Suprapubic skin (tissue), 4 donors: ENCODE results near the gene CPT2. TPM values are rescaled to one million over a fixed set of nuclear protein-coding genes. Genes with fewer than 3 reads are reported as not detected.

Source experiments
- DNase-seq, 2 donors: peaks; one replicate each; pipeline ENCODE4 v3.0.0-alpha.2; 2019; ENCODE audit warnings: low spot score in 2 of 2
- H3K27ac ChIP-seq: fragments of 200-600 bp; sonication (generic); one replicate; pipeline ENCODE4 v1.5.1; 2019
- H3K27me3 ChIP-seq: fragments of 200-600 bp; sonication (generic); one replicate; pipeline ENCODE4 v1.5.1; 2019
- H3K36me3 ChIP-seq: fragments of 200-600 bp; sonication (generic); one replicate; pipeline ENCODE4 v1.5.1; 2019
- H3K4me1 ChIP-seq: fragments of 200-600 bp; sonication (generic); one replicate; pipeline ENCODE4 v1.5.1; 2019
- H3K4me3 ChIP-seq: fragments of 200-600 bp; sonication (generic); one replicate; pipeline ENCODE4 v1.5.1; 2019; ENCODE audit warnings: mild to moderate bottlenecking
- H3K9me3 ChIP-seq: fragments of 200-600 bp; sonication (generic); one replicate; pipeline ENCODE4 v1.5.1; 2019
- CTCF ChIP-seq, 2 donors: fragments of 200-600 bp in 1 of 2; fragments of 450-650 bp in 1 of 2; sonication (generic) in 1 of 2; IDR thresholded peaks; one replicate each; pipeline ENCODE4 v1.5.1; 2016 to 2019; ENCODE audit warnings: antibody characterized with exemption in 2 of 2, mild to moderate bottlenecking in 1 of 2, moderate library complexity in 1 of 2
- EP300 ChIP-seq: sonication (generic); formaldehyde crosslinking; IDR thresholded peaks from one replicate; pipeline ENCODE4 v1.6.1; 2017; ENCODE audit warnings: antibody characterized with exemption
- POLR2A ChIP-seq, 2 donors: fragments of 450-650 bp; IDR thresholded peaks; one replicate each; pipeline ENCODE4 v1.6.1; 2017; ENCODE audit warnings: antibody characterized with exemption in 2 of 2, mild to moderate bottlenecking in 2 of 2, moderate library complexity in 2 of 2
- POLR2AphosphoS5 ChIP-seq, 3 donors: sonication (generic); formaldehyde crosslinking; IDR thresholded peaks; one replicate each; pipeline ENCODE4 v1.6.1; 2017; ENCODE audit warnings: antibody characterized with exemption in 3 of 3
- WGBS: methylation state at CpG from one replicate; pipeline ENCODE4 v1.1.5; 2018; 5-methylcytosine and 5-hydroxymethylcytosine counted together
- total RNA-seq, 4 donors: library from RNA; depleted of rRNA; stranded (reverse); fragments of >200 nt; gene quantifications; one replicate each; pipeline ENCODE4 v1.1.0, GENCODE V29; 2016

Gene CPT2
- total RNA-seq = 10 to 100 TPM; 26.1 to 30.4 (median 29.5) TPM

- DNase-seq = peak; percentile 95 to 97
- H3K27ac ChIP-seq = peak within 1 kb of the TSS; percentile 99
- TF ChIP-seq POLR2AphosphoS5 (IDR thresholded peaks at IDR 0.05) (peak; percentile 38 to 93 (median 73)), EP300 (no peak), POLR2A (IDR thresholded peaks at IDR 0.05) (peak; percentile 94 to 96)
- no peaks in the 10 kb centered on the region for H3K9me3 ChIP-seq
- H3K4me1 ChIP-seq = peaks cover 53% of the 10 kb centered on the region
- H3K27me3 ChIP-seq = no peaks in the 10 kb centered on the region
- H3K36me3 ChIP-seq = peaks cover 10% of the 10 kb centered on the region
- WGBS = 1% methylated on average over 34 of the region's 57 CpGs
- H3K4me3 ChIP-seq = peak within 1 kb of the TSS; percentile 100
These were observed at the start of gene CPT2 for GRCh38 chr1:53196485-53197290. TSS of gene CPT2 (plus strand) at chr1:53196824. CDS start at chr1:53196944, 120 bp downstream.

GRCh38 chr1:53147174-53147573 is 49.5 kb upstream of the CPT2 start:
- 62% methylated on average over 4 of the region's 4 CpGs for WGBS
- H3K9me3 ChIP-seq = no peaks in the 10 kb centered on the region
- no peaks in the 10 kb centered on the region for H3K27me3 ChIP-seq
- no peak for TF ChIP-seq CTCF (IDR thresholded peaks at IDR 0.05)
- TF ChIP-seq POLR2A (IDR thresholded peaks at IDR 0.05) = no peak
- no peak for TF ChIP-seq EP300
- no peak for TF ChIP-seq POLR2AphosphoS5 (IDR thresholded peaks at IDR 0.05)
- H3K4me1 ChIP-seq = no peaks in the 10 kb centered on the region
- H3K4me3 ChIP-seq = no peak overlapping the region
- DNase-seq = no peak
- no peaks in the 10 kb centered on the region for H3K36me3 ChIP-seq
- H3K27ac ChIP-seq = peak overlapping the region; percentile 52

GRCh38 chr1:53148123-53148522 is 48.5 kb upstream of the CPT2 start:
- H3K27ac ChIP-seq = no peak overlapping the region
- whole genome bisulfite sequencing = 85% methylated on average over 3 of the region's 3 CpGs
- H3K9me3 ChIP-seq = no peaks in the 10 kb centered on the region
- no peaks in the 10 kb centered on the region for H3K36me3 ChIP-seq
- no peaks in the 10 kb centered on the region for H3K27me3 ChIP-seq
- H3K4me1 ChIP-seq = no peaks in the 10 kb centered on the region
- TF ChIP-seq CTCF (IDR thresholded peaks at IDR 0.05) (no peak), EP300 (no peak), POLR2AphosphoS5 (IDR thresholded peaks at IDR 0.05) (no peak), POLR2A (IDR thresholded peaks at IDR 0.05) (no peak)
- H3K4me3 ChIP-seq = no peak overlapping the region
- no peak for DNase-seq

GRCh38 chr1:53153752-53154151 is 42.9 kb upstream of the CPT2 start:
- Histone ChIP-seq H3K36me3 (no peaks in the 10 kb centered on the region), H3K27me3 (no peaks in the 10 kb centered on the region), H3K4me1 (no peaks in the 10 kb centered on the region), H3K27ac (no peak overlapping the region), H3K4me3 (no peak overlapping the region), H3K9me3 (no peaks in the 10 kb centered on the region)
- no peak for DNase-seq
- no peak for TF ChIP-seq POLR2A (IDR thresholded peaks at IDR 0.05)
- no peak for TF ChIP-seq POLR2AphosphoS5 (IDR thresholded peaks at IDR 0.05)
- TF ChIP-seq CTCF (IDR thresholded peaks at IDR 0.05) = no peak
- no peak for TF ChIP-seq EP300
- whole genome bisulfite sequencing = 70% methylated on average over 3 of the region's 3 CpGs

- Histone ChIP-seq H3K4me3 (no peak overlapping the region), H3K27me3 (no peaks in the 10 kb centered on the region), H3K27ac (no peak overlapping the region), H3K9me3 (no peaks in the 10 kb centered on the region), H3K4me1 (no peaks in the 10 kb centered on the region), H3K36me3 (no peaks in the 10 kb centered on the region)
- TF ChIP-seq POLR2A (IDR thresholded peaks at IDR 0.05) (no peak), EP300 (no peak)
- 86% methylated on average over 8 of the region's 8 CpGs for WGBS
- no peak for DNase-seq
These were observed 41.7 kb upstream of the CPT2 start for GRCh38 chr1:53154859-53155438.

- TF ChIP-seq EP300 = no peak
- no peak for TF ChIP-seq CTCF (IDR thresholded peaks at IDR 0.05)
- no peak for TF ChIP-seq POLR2A (IDR thresholded peaks at IDR 0.05)
- TF ChIP-seq POLR2AphosphoS5 (IDR thresholded peaks at IDR 0.05) = no peak
- Histone ChIP-seq H3K36me3 (no peaks in the 10 kb centered on the region), H3K4me3 (no peak overlapping the region), H3K27ac (no peak overlapping the region), H3K4me1 (no peaks in the 10 kb centered on the region), H3K27me3 (no peaks in the 10 kb centered on the region), H3K9me3 (no peaks in the 10 kb centered on the region)
- no peak for DNase-seq
- WGBS = 83% methylated on average over 1 of the region's 1 CpG
These were observed 41.1 kb upstream of the CPT2 start for GRCh38 chr1:53155534-53155933.
